ENCODE data around the gene ALG5. TPM values are rescaled to one million over a fixed set of nuclear protein-coding genes. Genes with fewer than 3 reads are reported as not detected.

ALG5 gene
- total and polyA plus RNA-seq, 2 experiments from 2014 or later = 66.2 to 99.4 TPM

- peaks cover 30% of the 10 kb centered on the region for H4K20me1 ChIP-seq (ENCODE audit: insufficient read depth, poor library complexity, severe bottlenecking)
- peaks cover 34% of the 10 kb centered on the region for H3K79me2 ChIP-seq
Measured at GRCh38 chr13:37046062-37046461, 46.9 kb upstream of the ALG5 start.

GRCh38 chr13:37040789-37041188, 41.6 kb upstream of the ALG5 start:
- no peaks in the 10 kb centered on the region for H3K9me3 ChIP-seq (ENCODE audit: low read depth)
- no peak for TF ChIP-seq CTCF (IDR thresholded peaks at IDR 0.05; ENCODE audit: poor library complexity)
- no peak for TF ChIP-seq EZH2 (IDR thresholded peaks at IDR 0.05; ENCODE audit: borderline replicate concordance)
- no peak for TF ChIP-seq EZH2phosphoT487 (IDR thresholded peaks at IDR 0.05; ENCODE audit: low read depth, severe bottlenecking, unreplicated experiment)
- H3K27me3 ChIP-seq = no peaks in the 10 kb centered on the region
- H2AFZ ChIP-seq = no peak overlapping the region
- H3K79me2 ChIP-seq = peaks cover 5% of the 10 kb centered on the region
- no peak overlapping the region for H3K4me3 ChIP-seq
- no peaks in the 10 kb centered on the region for H3K4me1 ChIP-seq (ENCODE audit: insufficient read depth)
- no peak for DNase-seq (ENCODE audit: low spot score)
- no peaks in the 10 kb centered on the region for H3K9me2 ChIP-seq (replicated peaks; ENCODE audit: insufficient read depth)
- no peak overlapping the region for H3K27ac ChIP-seq
- H3K4me2 ChIP-seq = no peak overlapping the region
- no peaks in the 10 kb centered on the region for H3K36me3 ChIP-seq (replicated peaks; ENCODE audit: insufficient read depth, low read depth)
- no peaks in the 10 kb centered on the region for H4K20me1 ChIP-seq (ENCODE audit: insufficient read depth, poor library complexity, severe bottlenecking)

More at GRCh38 chr13:37046062-37046461, 46.9 kb upstream of the ALG5 start:
- H3K9me3 ChIP-seq (ENCODE audit: low read depth) = no peaks in the 10 kb centered on the region
- H3K4me2 ChIP-seq = no peak overlapping the region
- H2AFZ ChIP-seq = no peak overlapping the region
- no peak for DNase-seq (ENCODE audit: low spot score)
- WGBS (ENCODE audit: low lambda C conversion rate, missing lambda C conversion rate) = 100% methylated on average over 1 of the region's 1 CpG
- no peak overlapping the region for H3K4me3 ChIP-seq
- H3K9me2 ChIP-seq (replicated peaks; ENCODE audit: insufficient read depth) = no peaks in the 10 kb centered on the region
- no peak overlapping the region for H3K27ac ChIP-seq
- H3K27me3 ChIP-seq = no peaks in the 10 kb centered on the region
- H3K36me3 ChIP-seq (replicated peaks; ENCODE audit: insufficient read depth, low read depth) = no peaks in the 10 kb centered on the region
- H3K4me1 ChIP-seq (ENCODE audit: insufficient read depth) = no peaks in the 10 kb centered on the region
- TF ChIP-seq EZH2 (IDR thresholded peaks at IDR 0.05; ENCODE audit: borderline replicate concordance) (no peak), CTCF (IDR thresholded peaks at IDR 0.05; ENCODE audit: poor library complexity) (no peak)

- Histone ChIP-seq H3K27me3 (no peaks in the 10 kb centered on the region), H3K4me2 (no peak overlapping the region), H4K20me1 (ENCODE audit: insufficient read depth, poor library complexity, severe bottlenecking) (no peaks in the 10 kb centered on the region), H3K9me3 (ENCODE audit: low read depth) (no peaks in the 10 kb centered on the region), H3K4me3 (no peak overlapping the region), H3K9me2 (replicated peaks; ENCODE audit: insufficient read depth) (no peaks in the 10 kb centered on the region), H3K79me2 (no peaks in the 10 kb centered on the region), H3K4me1 (ENCODE audit: insufficient read depth) (no peaks in the 10 kb centered on the region), H3K36me3 (replicated peaks; ENCODE audit: insufficient read depth, low read depth) (no peaks in the 10 kb centered on the region), H2AFZ (no peak overlapping the region), H3K27ac (no peak overlapping the region)
- DNase-seq (ENCODE audit: low spot score) = no peak
- TF ChIP-seq EZH2 (IDR thresholded peaks at IDR 0.05; ENCODE audit: borderline replicate concordance) (no peak), CTCF (IDR thresholded peaks at IDR 0.05; ENCODE audit: poor library complexity) (no peak), EZH2phosphoT487 (IDR thresholded peaks at IDR 0.05; ENCODE audit: low read depth, severe bottlenecking, unreplicated experiment) (no peak)
Measured at GRCh38 chr13:37039896-37040295, 40.8 kb upstream of the ALG5 start.

- no peaks in the 10 kb centered on the region for H3K36me3 ChIP-seq (replicated peaks; ENCODE audit: insufficient read depth, low read depth)
- no peak for TF ChIP-seq EZH2phosphoT487 (IDR thresholded peaks at IDR 0.05; ENCODE audit: low read depth, severe bottlenecking, unreplicated experiment)
- TF ChIP-seq EZH2 (IDR thresholded peaks at IDR 0.05; ENCODE audit: borderline replicate concordance) = no peak
- no peak for TF ChIP-seq CTCF (IDR thresholded peaks at IDR 0.05; ENCODE audit: poor library complexity)
Measured at GRCh38 chr13:37037241-37037640, 38.1 kb upstream of the ALG5 start.

More at GRCh38 chr13:37037241-37037640, 38.1 kb upstream of the ALG5 start:
- Histone ChIP-seq H3K4me1 (ENCODE audit: insufficient read depth) (no peaks in the 10 kb centered on the region), H3K27me3 (no peaks in the 10 kb centered on the region), H3K9me2 (replicated peaks; ENCODE audit: insufficient read depth) (no peaks in the 10 kb centered on the region), H3K9me3 (ENCODE audit: low read depth) (no peaks in the 10 kb centered on the region), H3K4me2 (no peak overlapping the region), H3K27ac (no peak overlapping the region), H4K20me1 (ENCODE audit: insufficient read depth, poor library complexity, severe bottlenecking) (no peaks in the 10 kb centered on the region), H3K4me3 (no peak overlapping the region), H3K79me2 (no peaks in the 10 kb centered on the region), H2AFZ (no peak overlapping the region)
- no peak for DNase-seq (ENCODE audit: low spot score)
- WGBS (ENCODE audit: low lambda C conversion rate, missing lambda C conversion rate) = 89% methylated on average over 3 of the region's 3 CpGs
